GM12878 (cell line): Measurements from ENCODE around the gene HELZ. TPM values are rescaled to one million over a fixed set of nuclear protein-coding genes. Genes with fewer than 3 reads are reported as not detected.

ENCODE experiments used
- ATAC-seq: fragments of 200-7000 bp; cut with Tn5 transposase; 3 replicates; pipeline ENCODE4 v1.9.1; 2020; ENCODE audit warnings: mild to moderate bottlenecking, moderate library complexity
- BruUV-seq: library from RNA; stranded (reverse); fragments of 400-500 nt; replicated peaks from 2 replicates; lab custom pipeline; 2021; lab: Mats Ljungman, UMichigan
- CTCF ChIA-PET: fragments of 300-600 bp; sonication (Branson Sonifier 250); formaldehyde crosslinking; extraction: SDS; loops from one replicate; lab custom pipeline; 2021; ENCODE audit warnings: inconsistent platforms; lab: Yijun Ruan, JAX
- POLR2A ChIA-PET: fragments of 350-600 bp; formaldehyde crosslinking; extraction: SDS; loops from one replicate; lab custom pipeline; 2021; ENCODE audit warnings: inconsistent platforms; lab: Charles Lee
- RAD21 ChIA-PET: fragments of 300-600 bp; sonication (Branson Sonifier 250); formaldehyde crosslinking; loops from one replicate; lab custom pipeline; 2023; ENCODE audit warnings: antibody characterized with exemption; ENCODE audit not compliant: unreplicated experiment; lab: Charles Lee
- SMC1A ChIA-PET: fragments of 300-600 bp; sonication (Branson Sonifier 250); formaldehyde crosslinking; loops from one replicate; lab custom pipeline; 2023; ENCODE audit not compliant: unreplicated experiment, uncharacterized antibody; lab: Charles Lee
- DNase-seq: peaks from one replicate; pipeline ENCODE4 v3.0.0-alpha.2; 2011; ENCODE audit warnings: low read depth, low spot score
- FAIRE-seq: peaks from 3 replicates; lab custom pipeline; 2011; peaks lifted over from hg19 to GRCh38; lab: Jason Lieb, UNC
- H2AFZ ChIP-seq: 2 replicates; pipeline ENCODE4 v1.6.0; 2011; ENCODE audit warnings: low read depth, low read length, control low read depth; ENCODE audit not compliant: control insufficient read depth
- H3K27ac ChIP-seq: 2 replicates; pipeline ENCODE4 v1.5.1; 2011; ENCODE audit warnings: control low read depth; ENCODE audit not compliant: control insufficient read depth, insufficient read depth
- H3K27me3 ChIP-seq, 2 experiments: replicated peaks in 1 of 2; 2 replicates each; pipeline versions ENCODE4 v1.6.0 to v1.6.1; 2011; ENCODE audit warnings: low read length in 1 of 2; ENCODE audit not compliant: control insufficient read depth in 2 of 2, insufficient read depth in 2 of 2
- H3K36me3 ChIP-seq, 2 experiments: 2 replicates each; pipeline ENCODE4 v1.5.1; 2011; ENCODE audit warnings: low read length in 1 of 2; ENCODE audit not compliant: control insufficient read depth in 2 of 2, insufficient read depth in 2 of 2
- H3K4me1 ChIP-seq: 2 replicates; pipeline ENCODE4 v1.6.1; 2011; ENCODE audit warnings: mild to moderate bottlenecking, low read length, moderate library complexity, mixed read lengths; ENCODE audit not compliant: control insufficient read depth, insufficient read depth
- H3K4me2 ChIP-seq: 2 replicates; pipeline ENCODE4 v1.6.0; 2011; ENCODE audit warnings: control low read depth; ENCODE audit not compliant: control insufficient read depth, insufficient read depth
- H3K4me3 ChIP-seq: fragments of 200-600 bp; sonication (generic); 2 replicates; pipeline ENCODE4 v1.5.1; 2016
- H3K79me2 ChIP-seq: 2 replicates; pipeline ENCODE4 v1.6.0; 2011; ENCODE audit warnings: low read length; ENCODE audit not compliant: control insufficient read depth, insufficient read depth
- H3K9ac ChIP-seq: 2 replicates; pipeline ENCODE4 v1.8.0; 2011; ENCODE audit warnings: low read length, control low read depth, mixed read lengths; ENCODE audit not compliant: control insufficient read depth, insufficient read depth
- H3K9me3 ChIP-seq: replicated peaks from 3 replicates; pipeline ENCODE4 v1.5.1; 2011; ENCODE audit warnings: mild to moderate bottlenecking, low read length; ENCODE audit not compliant: control insufficient read depth, insufficient read depth
- H4K20me1 ChIP-seq: 2 replicates; pipeline ENCODE4 v1.6.0; 2011; ENCODE audit not compliant: control insufficient read depth, insufficient read depth
- NBN ChIP-seq: fragments of 450-650 bp; IDR thresholded peaks from 2 replicates; pipeline ENCODE4 v1.6.1; 2016
- NR2F1 ChIP-seq: fragments of 450-650 bp; conservative IDR thresholded peaks from 2 replicates; pipeline ENCODE4 v1.6.1; 2017; ENCODE audit warnings: mild to moderate bottlenecking
- RB1 ChIP-seq: fragments of 450-650 bp; formaldehyde crosslinking; IDR thresholded peaks from 2 replicates; pipeline ENCODE4 v1.6.1; 2017; ENCODE audit warnings: mild to moderate bottlenecking, borderline replicate concordance
- SMARCA5 ChIP-seq: fragments of 450-650 bp; IDR thresholded peaks from 2 replicates; pipeline ENCODE4 v1.6.1; 2017; ENCODE audit warnings: mild to moderate bottlenecking
- STAT3 ChIP-seq: IDR thresholded peaks from 2 replicates; pipeline ENCODE4 v1.6.1; 2011; ENCODE audit warnings: low read depth, low read length, improper control_type of control experiment
- TAF1 ChIP-seq: IDR thresholded peaks from 2 replicates; pipeline ENCODE4 v1.6.1; 2011; ENCODE audit warnings: mild to moderate bottlenecking, low read depth, low read length, borderline replicate concordance
- TCF3 ChIP-seq: IDR thresholded peaks from 2 replicates; pipeline ENCODE4 v1.6.1; 2012; ENCODE audit warnings: low read depth, mild to moderate bottlenecking, low read length, borderline replicate concordance; ENCODE audit not compliant: insufficient read depth
- ZNF622 ChIP-seq: fragments of 450-650 bp; IDR thresholded peaks from 2 replicates; pipeline ENCODE4 v1.6.1; 2017; ENCODE audit warnings: mild to moderate bottlenecking, inconsistent platforms
- WGBS: methylation state at CpG from one replicate; pipeline ENCODE4 v1.1.6; 2016; ENCODE audit warnings: low lambda C conversion rate; ENCODE audit not compliant: insufficient replicate concordance, insufficient coverage; ENCODE audit errors: missing lambda C conversion rate; 5-methylcytosine and 5-hydroxymethylcytosine counted together
- in situ Hi-C: fragments of 300-500 bp; cut with MboI; formaldehyde crosslinking; loops from 9 replicates; pipeline ENCODE4 v1.14.3; 2018; ENCODE audit warnings: mixed read lengths
- intact Hi-C: fragments of 100-400 bp; cut with micrococcal nuclease; formaldehyde crosslinking; loops from one replicate; pipeline ENCODE4 v1.14.2; 2022; ENCODE audit not compliant: unreplicated experiment
- polyA plus RNA-seq, 11 experiments: library from polyadenylated mRNA; depleted of rRNA in 4 of 11; unstranded in 6 of 11; stranded (reverse) in 5 of 11; fragments of >200 nt; fragmentation: Nextera tagmentation in 4 of 11; fragmentation: Illumina TruSeq in 1 of 11; extraction: Ambion mirVana in 4 of 11; extraction: Trizol in 1 of 11; gene quantifications; 1 replicate in 1 of 11; 2 replicates in 10 of 11; pipeline versions ENCODE4 v1.2.1 to v1.2.3, GENCODE V29; 2011 to 2016; ENCODE audit warnings: inconsistent platforms in 2 of 11, missing spikeins in 2 of 11, low read depth in 1 of 11
- total RNA-seq, 4 experiments: library from RNA; depleted of rRNA in 3 of 4; stranded (reverse); fragments of >200 nt in 3 of 4; fragmentation: Illumina TruSeq in 1 of 4; extraction: Trizol in 1 of 4; gene quantifications; 2 replicates each; pipeline versions ENCODE4 v1.2.1 to v1.2.3, GENCODE V29; 2013 to 2021
- TF ChIP-seq, protein P1 (sequence below): IDR thresholded peaks from 2 replicates; pipeline ENCODE4 v1.6.1; 2012; ENCODE audit warnings: low read length, inconsistent platforms
- TF ChIP-seq, protein P2 (sequence below): fragments of 150-350 bp; IDR thresholded peaks from 2 replicates; pipeline ENCODE4 v1.6.1; 2014; ENCODE audit warnings: mild to moderate bottlenecking, low read depth, low read length
- TF ChIP-seq, protein P3 (sequence below): IDR thresholded peaks from 2 replicates; pipeline ENCODE4 v1.6.1; 2011; ENCODE audit warnings: low read depth, low read length, improper control_type of control experiment, borderline replicate concordance
- TF ChIP-seq, protein P4 (sequence below): fragments of 450-650 bp; formaldehyde crosslinking; IDR thresholded peaks from 2 replicates; pipeline ENCODE4 v1.5.0; 2022; ENCODE audit warnings: mild to moderate bottlenecking, missing genetic modification characterization

Gene HELZ
- total and polyA plus RNA-seq, 10 of the 15 experiments (the other 5 are each of a cell fraction or from before 2014, with no cell fraction given), result 1.5 to 36.8 (median 19.1) TPM

DNA sequence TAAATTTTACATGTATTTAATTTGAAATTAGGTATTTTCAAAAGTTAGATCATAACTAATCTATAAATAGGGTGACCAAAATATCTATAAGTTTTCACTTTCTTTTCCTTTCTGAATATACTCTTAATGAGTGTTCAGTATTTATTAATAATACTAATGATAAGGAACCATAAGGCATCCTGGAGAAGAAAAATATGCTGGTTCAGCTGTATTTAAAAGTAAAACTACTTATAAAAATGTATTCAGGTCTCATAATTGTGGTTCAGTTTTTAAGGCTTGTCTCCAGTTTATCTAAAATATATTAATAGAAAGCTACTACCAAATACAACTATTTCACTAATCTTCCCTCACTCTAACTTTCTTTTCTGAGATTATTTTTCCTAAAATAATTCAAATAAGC is 67.3 kb downstream of the HELZ start:
- in situ Hi-C loops (no loop called here), intact Hi-C loops (no loop called here)
- SMC1A ChIA-PET, result interaction anchor here (0.7 kb wide), 1 partner anchor 64 kb away, joined by 4 read pairs; no protein-coding TSS in a partner anchor
- CTCF ChIA-PET, result interaction anchor here (1.1 to 1.6 kb wide), 3 partner anchors 23 to 37 kb away, joined by 3 to 4 read pairs (median 4); no protein-coding TSS in a partner anchor
- Histone ChIP-seq H2AFZ (no peak overlapping the region), H3K27ac (no peak overlapping the region), H3K9me3 (no peaks in the 10 kb centered on the region), H3K27me3 (no peaks in the 10 kb centered on the region), H3K4me1 (no peaks in the 10 kb centered on the region), H3K9ac (no peak overlapping the region), H3K79me2 (no peaks in the 10 kb centered on the region), H3K36me3 (peaks cover 0 to 3% of the 10 kb centered on the region in 2 experiments; a peak in 1 of 4 replicates), H4K20me1 (no peaks in the 10 kb centered on the region), H3K4me3 (no peak overlapping the region), H3K4me2 (no peak overlapping the region)
- DNase-seq, result no peak
- no TSS peak for BruUV-seq
- no peak for TF ChIP-seq STAT3
- no peak for ATAC-seq
- POLR2A ChIA-PET, result no interaction called here
- RAD21 ChIA-PET, result no interaction called here
- no peak for FAIRE-seq

DNA sequence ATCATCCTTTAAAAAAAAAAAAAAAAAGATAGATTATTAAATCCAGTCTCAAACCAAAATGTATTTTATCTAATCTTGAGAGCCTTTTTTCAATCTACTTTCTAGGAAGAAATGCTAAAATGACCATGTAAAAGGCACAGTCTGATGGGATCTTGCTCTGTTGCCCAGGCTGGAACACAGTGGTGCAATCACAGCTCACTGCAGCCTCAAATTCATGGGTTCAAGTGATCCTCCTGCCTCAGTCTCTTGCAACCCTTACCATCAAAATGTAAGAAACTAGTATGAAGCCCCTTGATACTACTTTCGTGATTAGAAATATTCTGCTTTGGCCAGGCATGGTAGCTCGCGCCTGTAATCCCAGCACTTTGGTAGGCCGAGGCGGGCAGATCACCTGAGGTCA is 70.8 kb downstream of the HELZ start:
- Histone ChIP-seq H3K9ac (no peak overlapping the region), H3K36me3 (peaks cover 0 to 2% of the 10 kb centered on the region in 2 experiments; a peak in 2 of 4 replicates), H3K4me1 (peaks cover 12% of the 10 kb centered on the region), H3K4me2 (no peak overlapping the region), H3K9me3 (no peaks in the 10 kb centered on the region), H3K27me3 (no peaks in the 10 kb centered on the region), H4K20me1 (no peaks in the 10 kb centered on the region), H3K27ac (no peak overlapping the region), H3K4me3 (no peak overlapping the region), H3K79me2 (no peaks in the 10 kb centered on the region), H2AFZ (no peak overlapping the region)
- ChIA-PET CTCF (no interaction called here), POLR2A (no interaction called here), SMC1A (no interaction called here), RAD21 (no interaction called here)
- intact Hi-C loops (no loop called here), in situ Hi-C loops (no loop called here)
- no peak for DNase-seq
- no peak for ATAC-seq
- no peak for FAIRE-seq
- 97% methylated on average over 5 of the region's 5 CpGs for WGBS
- BruUV-seq, result no TSS peak
- TF ChIP-seq, protein P1, sequence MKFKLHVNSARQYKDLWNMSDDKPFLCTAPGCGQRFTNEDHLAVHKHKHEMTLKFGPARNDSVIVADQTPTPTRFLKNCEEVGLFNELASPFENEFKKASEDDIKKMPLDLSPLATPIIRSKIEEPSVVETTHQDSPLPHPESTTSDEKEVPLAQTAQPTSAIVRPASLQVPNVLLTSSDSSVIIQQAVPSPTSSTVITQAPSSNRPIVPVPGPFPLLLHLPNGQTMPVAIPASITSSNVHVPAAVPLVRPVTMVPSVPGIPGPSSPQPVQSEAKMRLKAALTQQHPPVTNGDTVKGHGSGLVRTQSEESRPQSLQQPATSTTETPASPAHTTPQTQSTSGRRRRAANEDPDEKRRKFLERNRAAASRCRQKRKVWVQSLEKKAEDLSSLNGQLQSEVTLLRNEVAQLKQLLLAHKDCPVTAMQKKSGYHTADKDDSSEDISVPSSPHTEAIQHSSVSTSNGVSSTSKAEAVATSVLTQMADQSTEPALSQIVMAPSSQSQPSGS, result no peak
- TF ChIP-seq TCF3, result no peak
- no peak for TF ChIP-seq SMARCA5
- TF ChIP-seq, protein P2, sequence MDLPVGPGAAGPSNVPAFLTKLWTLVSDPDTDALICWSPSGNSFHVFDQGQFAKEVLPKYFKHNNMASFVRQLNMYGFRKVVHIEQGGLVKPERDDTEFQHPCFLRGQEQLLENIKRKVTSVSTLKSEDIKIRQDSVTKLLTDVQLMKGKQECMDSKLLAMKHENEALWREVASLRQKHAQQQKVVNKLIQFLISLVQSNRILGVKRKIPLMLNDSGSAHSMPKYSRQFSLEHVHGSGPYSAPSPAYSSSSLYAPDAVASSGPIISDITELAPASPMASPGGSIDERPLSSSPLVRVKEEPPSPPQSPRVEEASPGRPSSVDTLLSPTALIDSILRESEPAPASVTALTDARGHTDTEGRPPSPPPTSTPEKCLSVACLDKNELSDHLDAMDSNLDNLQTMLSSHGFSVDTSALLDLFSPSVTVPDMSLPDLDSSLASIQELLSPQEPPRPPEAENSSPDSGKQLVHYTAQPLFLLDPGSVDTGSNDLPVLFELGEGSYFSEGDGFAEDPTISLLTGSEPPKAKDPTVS, result no peak
- TF ChIP-seq, protein P3, sequence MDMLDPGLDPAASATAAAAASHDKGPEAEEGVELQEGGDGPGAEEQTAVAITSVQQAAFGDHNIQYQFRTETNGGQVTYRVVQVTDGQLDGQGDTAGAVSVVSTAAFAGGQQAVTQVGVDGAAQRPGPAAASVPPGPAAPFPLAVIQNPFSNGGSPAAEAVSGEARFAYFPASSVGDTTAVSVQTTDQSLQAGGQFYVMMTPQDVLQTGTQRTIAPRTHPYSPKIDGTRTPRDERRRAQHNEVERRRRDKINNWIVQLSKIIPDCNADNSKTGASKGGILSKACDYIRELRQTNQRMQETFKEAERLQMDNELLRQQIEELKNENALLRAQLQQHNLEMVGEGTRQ, result no peak
- TF ChIP-seq NBN, result no peak
- TF ChIP-seq TAF1, result no peak
- TF ChIP-seq NR2F1, result no peak
- TF ChIP-seq RB1, result no peak
- no peak for TF ChIP-seq ZNF622
- TF ChIP-seq, protein P4, sequence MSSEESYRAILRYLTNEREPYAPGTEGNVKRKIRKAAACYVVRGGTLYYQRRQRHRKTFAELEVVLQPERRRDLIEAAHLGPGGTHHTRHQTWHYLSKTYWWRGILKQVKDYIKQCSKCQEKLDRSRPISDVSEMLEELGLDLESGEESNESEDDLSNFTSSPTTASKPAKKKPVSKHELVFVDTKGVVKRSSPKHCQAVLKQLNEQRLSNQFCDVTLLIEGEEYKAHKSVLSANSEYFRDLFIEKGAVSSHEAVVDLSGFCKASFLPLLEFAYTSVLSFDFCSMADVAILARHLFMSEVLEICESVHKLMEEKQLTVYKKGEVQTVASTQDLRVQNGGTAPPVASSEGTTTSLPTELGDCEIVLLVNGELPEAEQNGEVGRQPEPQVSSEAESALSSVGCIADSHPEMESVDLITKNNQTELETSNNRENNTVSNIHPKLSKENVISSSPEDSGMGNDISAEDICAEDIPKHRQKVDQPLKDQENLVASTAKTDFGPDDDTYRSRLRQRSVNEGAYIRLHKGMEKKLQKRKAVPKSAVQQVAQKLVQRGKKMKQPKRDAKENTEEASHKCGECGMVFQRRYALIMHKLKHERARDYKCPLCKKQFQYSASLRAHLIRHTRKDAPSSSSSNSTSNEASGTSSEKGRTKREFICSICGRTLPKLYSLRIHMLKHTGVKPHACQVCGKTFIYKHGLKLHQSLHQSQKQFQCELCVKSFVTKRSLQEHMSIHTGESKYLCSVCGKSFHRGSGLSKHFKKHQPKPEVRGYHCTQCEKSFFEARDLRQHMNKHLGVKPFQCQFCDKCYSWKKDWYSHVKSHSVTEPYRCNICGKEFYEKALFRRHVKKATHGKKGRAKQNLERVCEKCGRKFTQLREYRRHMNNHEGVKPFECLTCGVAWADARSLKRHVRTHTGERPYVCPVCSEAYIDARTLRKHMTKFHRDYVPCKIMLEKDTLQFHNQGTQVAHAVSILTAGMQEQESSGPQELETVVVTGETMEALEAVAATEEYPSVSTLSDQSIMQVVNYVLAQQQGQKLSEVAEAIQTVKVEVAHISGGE, result no peak
